Measurements from ENCODE around the gene MAPK14. TPM values are rescaled to one million over a fixed set of nuclear protein-coding genes. Genes with fewer than 3 reads are reported as not detected.

The MAPK14 gene
- total RNA-seq, 1 experiment from 2014 or later, result 50.8 TPM

GRCh38 chr6:36065916-36066315 lies 38.3 kb downstream of the MAPK14 start:
- no peaks in the 10 kb centered on the region for H3K27me3 ChIP-seq (replicated peaks; ENCODE audit: insufficient read depth, low read depth, low read length, poor library complexity)
- H3K4me3 ChIP-seq (ENCODE audit: low read depth, low read length, poor library complexity, severe bottlenecking), result no peak overlapping the region
- ChIA-PET CTCF (no interaction called here), POLR2A (ENCODE audit: low non-redundant PET) (no interaction called here)
- no peak for TF ChIP-seq CTCF (conservative IDR thresholded peaks at IDR 0.05; ENCODE audit: low read depth, low read length)
- intact Hi-C loops (cut with micrococcal nuclease; ENCODE audit: unreplicated experiment), result no loop called here
- H3K36me3 ChIP-seq (ENCODE audit: insufficient read depth, low read length, poor library complexity, severe bottlenecking), result peaks cover 11% of the 10 kb centered on the region
- H3K27ac ChIP-seq (ENCODE audit: low read depth, low read length, poor library complexity, severe bottlenecking), result no peak overlapping the region
- no peak for DNase-seq (ENCODE audit: low spot score)
- peaks cover 5% of the 10 kb centered on the region for H3K4me1 ChIP-seq (ENCODE audit: insufficient read depth, low read length, poor library complexity, severe bottlenecking)
- H3K9me3 ChIP-seq (ENCODE audit: low read depth, low read length, poor library complexity, severe bottlenecking), result no peaks in the 10 kb centered on the region
- no TSS peak for BruUV-seq (replicated peaks)

GRCh38 chr6:36066817-36067216 lies 39.2 kb downstream of the MAPK14 start:
- no peak overlapping the region for H3K4me3 ChIP-seq (ENCODE audit: low read depth, low read length, poor library complexity, severe bottlenecking)
- DNase-seq (ENCODE audit: low spot score), result no peak
- TF ChIP-seq CTCF (conservative IDR thresholded peaks at IDR 0.05; ENCODE audit: low read depth, low read length) (no peak), EZH2 (IDR thresholded peaks at IDR 0.05; ENCODE audit: borderline replicate concordance, low read depth, low read length, poor library complexity, severe bottlenecking) (no peak)
- no TSS peak for BruUV-seq (replicated peaks)
- peaks cover 5% of the 10 kb centered on the region for H3K36me3 ChIP-seq (ENCODE audit: insufficient read depth, low read length, poor library complexity, severe bottlenecking)
- no peaks in the 10 kb centered on the region for H3K9me3 ChIP-seq (ENCODE audit: low read depth, low read length, poor library complexity, severe bottlenecking)
- intact Hi-C loops (cut with micrococcal nuclease; ENCODE audit: unreplicated experiment), result no loop called here
- no peaks in the 10 kb centered on the region for H3K27me3 ChIP-seq (replicated peaks; ENCODE audit: insufficient read depth, low read depth, low read length, poor library complexity)
- H3K4me1 ChIP-seq (ENCODE audit: insufficient read depth, low read length, poor library complexity, severe bottlenecking), result peaks cover 5% of the 10 kb centered on the region
- ChIA-PET CTCF (no interaction called here), POLR2A (ENCODE audit: low non-redundant PET) (no interaction called here)
- H3K27ac ChIP-seq (ENCODE audit: low read depth, low read length, poor library complexity, severe bottlenecking), result peak overlapping the region; percentile 2

- Histone ChIP-seq H3K4me1 (ENCODE audit: insufficient read depth, low read length, poor library complexity, severe bottlenecking) (peaks cover 5% of the 10 kb centered on the region), H3K27me3 (replicated peaks; ENCODE audit: insufficient read depth, low read depth, low read length, poor library complexity) (no peaks in the 10 kb centered on the region), H3K4me3 (ENCODE audit: low read depth, low read length, poor library complexity, severe bottlenecking) (no peak overlapping the region), H3K9me3 (ENCODE audit: low read depth, low read length, poor library complexity, severe bottlenecking) (no peaks in the 10 kb centered on the region), H3K36me3 (ENCODE audit: insufficient read depth, low read length, poor library complexity, severe bottlenecking) (no peaks in the 10 kb centered on the region), H3K27ac (ENCODE audit: low read depth, low read length, poor library complexity, severe bottlenecking) (peak overlapping the region; percentile 2)
- TF ChIP-seq EZH2 (IDR thresholded peaks at IDR 0.05; ENCODE audit: borderline replicate concordance, low read depth, low read length, poor library complexity, severe bottlenecking) (no peak), CTCF (conservative IDR thresholded peaks at IDR 0.05; ENCODE audit: low read depth, low read length) (no peak)
- BruUV-seq (replicated peaks), result no TSS peak
- DNase-seq (ENCODE audit: low spot score), result no peak
- ChIA-PET POLR2A (ENCODE audit: low non-redundant PET) (interaction anchor here (0.6 kb wide), 1 partner anchor 77 kb away, joined by 3 read pairs; no protein-coding TSS in a partner anchor), CTCF (no interaction called here)
- intact Hi-C loops (cut with micrococcal nuclease; ENCODE audit: unreplicated experiment), result no loop called here
These were observed 39.9 kb downstream of the MAPK14 start for GRCh38 chr6:36067374-36068011.

Measured in A673 (cell line).